SIG-M5 treated with dmso at 0.1 percent for 504 hours (cell line): ENCODE data around the gene TLE4.
"Not testable (repeated sequence)": the region's sequence is repeated elsewhere in the genome, so short reads cannot be mapped to it uniquely, and the experiment has no call there.

Experiments
- DNase-seq: peaks from one replicate; lab custom pipeline; 2025; ENCODE audit not compliant: unreplicated experiment; lab: John Stamatoyannopoulos, UW

Gene TLE4

GRCh38 chr9:79598562-79599345, 27.0 kb downstream of the TLE4 start:
- no peak for DNase-seq

- no peak for DNase-seq
Measured at GRCh38 chr9:79600466-79600865, 28.7 kb downstream of the TLE4 start.

DNA sequence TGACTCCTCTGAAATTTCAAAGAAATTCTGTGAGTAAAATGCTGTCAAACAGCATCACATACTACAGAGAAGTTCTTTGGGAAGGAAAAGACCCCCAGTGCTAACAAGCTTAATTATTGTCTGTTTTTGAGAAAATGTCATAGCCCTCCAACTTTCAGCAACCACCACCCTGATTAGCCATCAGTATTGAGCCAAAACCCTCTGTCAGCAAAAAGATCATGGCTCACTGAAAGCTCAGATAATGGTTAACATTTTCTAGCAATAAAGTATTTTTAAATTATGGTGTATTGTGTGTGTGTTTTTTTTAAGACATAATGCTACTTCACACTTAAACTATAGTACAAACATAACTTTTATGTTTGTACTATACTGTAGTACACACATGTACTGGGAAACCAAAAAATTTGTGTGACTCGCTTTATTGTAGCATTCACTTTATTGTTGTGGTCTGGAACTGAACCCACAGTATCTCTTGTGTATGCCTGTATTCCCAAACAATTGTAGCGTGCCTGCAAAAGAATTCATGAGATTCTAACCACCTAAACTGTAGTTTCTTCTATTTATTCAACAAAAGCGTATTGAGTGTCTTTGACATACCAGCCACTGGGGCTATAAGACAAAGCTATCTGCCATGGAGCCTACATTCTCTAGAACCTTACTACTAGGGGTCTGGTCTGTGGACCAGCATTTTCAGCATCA, 31.6 kb downstream of the TLE4 start:
- DNase-seq: no peak

DNA sequence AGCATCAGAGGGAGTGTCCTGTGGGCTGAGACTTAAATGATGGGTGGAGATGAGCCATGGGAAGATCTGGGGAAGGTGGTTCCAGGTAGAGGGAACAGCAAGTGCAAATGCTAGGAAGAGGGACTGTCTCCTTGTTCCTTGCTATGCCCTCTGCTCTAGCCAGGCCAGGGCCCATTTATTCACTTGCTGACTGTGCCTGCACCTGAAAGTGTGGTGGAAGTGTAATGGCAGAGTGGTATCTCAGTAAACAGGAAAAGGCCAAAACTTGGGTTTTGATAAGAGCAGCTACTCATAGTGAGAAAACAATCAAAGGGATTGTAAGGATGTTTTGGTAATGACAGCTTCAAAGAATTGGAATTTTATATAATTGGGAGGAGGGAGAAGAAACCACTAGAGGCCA, 32.4 kb downstream of the TLE4 start:
- DNase-seq: no peak

DNA sequence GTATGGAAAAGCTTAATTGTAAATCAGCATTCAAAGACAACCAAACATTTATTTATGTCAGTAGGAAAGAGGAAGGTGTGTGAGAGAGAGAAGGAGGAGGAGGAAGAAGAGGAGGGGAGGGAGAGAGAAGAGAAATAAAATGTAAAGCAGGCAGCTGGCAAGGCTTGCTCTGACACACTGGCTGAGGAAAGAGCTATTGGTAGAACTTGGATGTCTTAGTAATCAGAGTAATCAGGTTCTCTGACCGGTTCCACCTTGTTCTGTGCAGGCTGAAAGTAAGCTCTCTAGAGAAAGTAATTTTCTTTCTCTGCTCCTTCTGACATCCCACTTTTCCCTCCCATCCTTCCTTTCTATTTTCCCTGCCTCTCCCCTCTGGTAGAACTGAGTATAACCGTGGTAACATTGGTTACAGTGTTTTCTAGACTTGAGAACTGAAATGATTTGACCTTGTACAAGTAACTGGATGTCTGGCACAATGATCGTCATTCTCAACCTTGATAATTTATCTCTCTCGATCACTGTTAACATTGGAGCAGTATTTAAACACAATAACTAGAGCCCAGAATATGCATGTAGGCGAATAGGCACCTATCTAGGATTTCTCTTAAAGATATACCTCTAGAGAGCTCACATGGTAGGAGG, 33.3 kb downstream of the TLE4 start:
- DNase-seq: no peak

GRCh38 chr9:79606529-79606928, 34.8 kb downstream of the TLE4 start:
- not testable (repeated sequence) for DNase-seq

- no peak for DNase-seq
Measured at GRCh38 chr9:79609468-79610018, 37.8 kb downstream of the TLE4 start.

- no peak for DNase-seq
Measured at GRCh38 chr9:79610019-79610631, 38.4 kb downstream of the TLE4 start.

- peak; percentile 93 for DNase-seq
Measured at GRCh38 chr9:79610791-79611614, 39.2 kb downstream of the TLE4 start.

DNA sequence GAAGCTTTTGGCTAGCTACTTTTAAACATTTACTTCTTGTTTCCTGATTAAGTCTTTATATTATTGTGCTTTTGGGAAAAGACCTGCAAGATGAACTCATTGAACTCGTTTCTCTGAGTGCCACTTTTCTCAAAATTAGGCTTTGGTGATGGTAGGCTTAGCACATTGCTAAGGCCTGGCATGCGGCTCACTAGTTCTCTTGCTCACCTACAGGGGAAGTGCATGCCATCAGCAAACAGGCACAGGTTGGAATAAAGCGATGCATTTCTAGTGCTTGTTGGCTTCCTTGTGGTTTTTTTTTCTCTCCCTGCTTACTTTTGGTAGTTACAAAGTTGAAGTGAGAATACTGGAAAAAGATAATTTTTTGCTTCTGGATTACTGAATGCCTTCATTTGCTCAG, 41.4 kb downstream of the TLE4 start:
- DNase-seq: no peak

DNA sequence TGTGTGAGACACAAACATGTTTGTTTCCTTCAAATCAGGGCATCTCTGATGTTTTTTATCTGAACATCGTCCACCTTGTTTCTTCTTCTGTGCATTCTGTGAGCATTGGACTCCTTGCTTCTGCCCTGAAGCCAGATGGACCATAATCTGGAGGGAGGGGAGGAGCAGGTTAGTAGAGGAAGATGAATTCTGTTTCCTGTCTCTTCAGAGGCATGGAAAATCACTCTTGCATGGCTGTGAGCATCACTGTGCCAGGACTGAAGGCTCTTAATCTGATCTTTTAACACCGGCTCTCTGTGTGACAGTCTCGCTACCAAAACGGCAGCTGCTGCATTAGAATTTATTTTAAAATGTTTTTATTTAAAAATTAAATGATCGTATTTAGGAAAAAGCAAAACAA, 43.3 kb downstream of the TLE4 start:
- DNase-seq: no peak

GRCh38 chr9:79616013-79616412, 44.2 kb downstream of the TLE4 start:
- DNase-seq: peak; percentile 53

DNA sequence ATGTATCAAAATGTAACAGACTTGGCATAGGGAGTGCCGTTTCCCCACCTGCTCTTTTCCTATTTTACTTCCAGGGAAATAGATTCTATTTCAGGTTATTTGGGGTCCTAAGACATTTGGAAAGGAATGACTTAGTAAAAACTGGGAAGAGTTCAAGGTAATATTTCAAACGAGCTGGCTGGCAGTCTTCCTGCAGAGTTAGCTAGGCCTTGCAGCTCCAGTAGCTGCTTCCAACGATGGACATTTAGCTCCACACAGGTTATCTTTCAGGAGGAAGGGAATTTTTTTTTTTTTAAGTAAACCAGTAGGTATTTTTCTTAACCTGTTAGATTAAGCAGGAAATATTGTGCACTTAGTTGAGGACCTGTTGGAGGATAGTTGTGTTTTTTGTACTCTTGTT, 45.2 kb downstream of the TLE4 start:
- DNase-seq: no peak

DNA sequence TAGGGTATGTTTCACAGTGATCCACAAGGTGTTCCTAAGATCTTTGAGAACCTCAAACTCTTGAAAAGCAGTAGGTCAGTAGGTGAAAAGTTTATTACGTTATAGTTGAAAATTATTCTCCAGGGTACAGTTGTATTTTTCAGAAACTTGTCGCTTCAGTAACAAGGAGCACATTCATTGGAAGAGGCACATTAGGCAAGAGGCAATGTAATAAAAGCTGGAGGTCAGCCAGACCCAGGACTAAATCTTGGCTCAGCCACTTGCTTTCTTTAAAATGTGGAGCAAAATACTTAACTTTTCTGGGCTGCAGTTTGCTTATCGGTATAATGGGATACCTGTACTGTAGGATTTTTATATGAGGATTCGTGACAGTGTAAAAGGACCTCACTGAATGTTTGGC, 45.6 kb downstream of the TLE4 start:
- DNase-seq: no peak

- no peak for DNase-seq
Measured at GRCh38 chr9:79619930-79620329, 48.2 kb downstream of the TLE4 start.

DNA sequence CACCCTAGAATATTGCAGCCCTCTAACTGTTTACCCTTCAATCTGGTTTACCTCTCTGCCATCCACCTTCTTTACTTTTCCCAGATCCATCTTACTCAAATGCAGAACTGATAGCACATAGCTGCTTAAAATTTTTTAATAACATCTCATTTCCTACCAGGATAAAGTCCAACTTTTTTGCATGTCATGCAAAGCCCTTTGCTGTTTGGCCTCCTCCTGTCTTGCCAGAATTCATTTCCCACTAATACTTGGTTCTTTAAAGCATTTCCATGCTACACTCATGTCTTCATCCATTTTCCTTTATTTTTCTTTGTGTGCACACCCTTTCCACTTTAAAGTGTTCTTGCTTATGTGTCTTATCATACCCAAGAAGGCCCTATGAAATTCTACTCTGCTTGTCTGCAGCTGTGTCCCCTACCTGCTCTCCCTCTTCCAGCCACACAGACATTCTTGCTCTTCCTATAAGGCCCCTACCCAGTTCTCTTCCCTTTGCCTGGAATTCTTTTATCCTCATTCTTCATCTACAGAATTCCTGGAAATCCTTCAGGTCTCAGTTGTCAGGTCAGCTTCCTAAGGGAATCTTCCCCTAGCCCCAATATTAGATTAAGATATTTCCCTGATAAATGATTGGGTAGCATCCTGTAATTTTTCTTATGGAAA, 50.3 kb downstream of the TLE4 start:
- no peak for DNase-seq

DNA sequence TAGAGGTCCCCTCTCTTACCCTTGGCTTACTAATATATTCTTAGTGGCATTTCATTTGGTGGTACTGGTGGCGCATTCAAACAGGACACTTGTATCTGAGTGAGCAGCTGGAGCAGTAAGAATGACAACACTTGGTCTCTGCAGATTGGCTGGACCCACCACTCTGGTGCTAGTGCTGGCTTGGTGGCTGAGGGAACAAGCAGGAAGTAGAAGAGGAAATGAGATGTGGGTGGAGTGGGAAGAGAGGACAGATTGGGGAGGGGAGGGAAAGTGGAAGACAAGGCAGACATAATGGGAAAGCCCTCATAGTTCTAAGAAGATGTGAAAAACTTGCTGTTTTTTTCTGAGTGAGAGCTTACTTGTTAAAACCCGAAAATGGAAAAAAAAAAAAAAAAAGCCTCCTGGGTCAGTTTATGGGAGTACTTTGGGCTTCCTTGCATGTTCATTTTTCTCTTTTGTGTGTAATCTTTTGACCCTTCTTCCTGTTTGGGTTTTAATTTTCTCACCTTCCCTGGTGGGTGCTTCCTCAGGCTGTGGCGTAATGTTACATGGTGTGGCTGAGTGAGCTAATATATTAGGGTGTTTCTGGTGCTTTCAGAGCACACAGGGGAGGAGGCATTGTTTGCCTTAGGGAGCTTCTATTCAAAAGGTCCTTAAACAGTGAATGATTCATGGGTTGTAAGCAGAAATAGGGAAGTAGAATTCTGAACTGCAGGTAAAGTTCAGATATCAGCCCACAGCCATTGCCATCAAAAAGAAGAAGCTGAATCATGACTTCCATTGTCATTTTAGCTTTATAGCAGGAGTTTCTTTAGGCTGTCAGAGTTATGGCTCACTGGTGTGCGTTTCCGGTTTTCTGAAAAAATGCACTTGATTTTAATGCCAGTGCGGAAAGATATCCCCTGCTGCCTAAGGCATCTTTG, 52.3 kb downstream of the TLE4 start:
- peak; percentile 89 for DNase-seq

DNA sequence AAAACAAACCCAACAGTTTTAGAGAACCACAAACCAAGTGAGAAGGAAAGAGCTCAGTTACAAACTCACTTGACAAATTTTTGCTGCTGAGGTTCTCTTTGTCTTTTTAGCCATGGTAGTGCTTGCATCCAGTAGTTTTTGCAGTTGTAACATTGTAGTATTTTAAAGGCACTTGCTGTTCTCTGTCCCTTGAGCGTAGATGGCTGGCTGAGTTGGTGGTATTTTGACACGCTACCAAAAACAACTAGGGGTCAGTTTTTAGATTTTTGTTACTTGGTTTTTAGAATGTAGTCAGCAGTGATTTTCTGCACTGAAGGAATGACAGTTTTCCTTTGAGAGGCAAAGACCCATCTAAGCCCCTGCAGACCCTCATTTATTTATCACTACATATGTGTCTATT, 58.0 kb downstream of the TLE4 start:
- no peak for DNase-seq
